Adipose tissue (tissue), 3 donors: ENCODE data around the gene GRAMD1C. TPM values are rescaled to one million over a fixed set of nuclear protein-coding genes. Genes with fewer than 3 reads are reported as not detected.

Experiments used
- H3K27ac ChIP-seq: one replicate; pipeline ENCODE4 v1.5.1; 2013; ENCODE audit warnings: low read depth, low read length
- WGBS, 3 donors: extraction: QIAGEN DNeasy Blood & Tissue Kit; methylation state at CpG; one replicate each; pipeline ENCODE4 v1.1.7; 2013; 5-methylcytosine and 5-hydroxymethylcytosine counted together
- polyA plus RNA-seq, 3 donors: library from polyadenylated mRNA; stranded (reverse); fragments of 200-250 nt; gene quantifications; one replicate each; pipeline ENCODE4 v1.2.3, GENCODE V29; 2013
- donor health status: healthy with polysubstance abuse.
- donor health status: Bipolar disorder and iron deficiency.
- donor health status: healthy.

GRAMD1C gene
- polyA plus RNA-seq: 1 to 10 TPM; 1.1 to 8.7 (median 2.8) TPM

DNA sequence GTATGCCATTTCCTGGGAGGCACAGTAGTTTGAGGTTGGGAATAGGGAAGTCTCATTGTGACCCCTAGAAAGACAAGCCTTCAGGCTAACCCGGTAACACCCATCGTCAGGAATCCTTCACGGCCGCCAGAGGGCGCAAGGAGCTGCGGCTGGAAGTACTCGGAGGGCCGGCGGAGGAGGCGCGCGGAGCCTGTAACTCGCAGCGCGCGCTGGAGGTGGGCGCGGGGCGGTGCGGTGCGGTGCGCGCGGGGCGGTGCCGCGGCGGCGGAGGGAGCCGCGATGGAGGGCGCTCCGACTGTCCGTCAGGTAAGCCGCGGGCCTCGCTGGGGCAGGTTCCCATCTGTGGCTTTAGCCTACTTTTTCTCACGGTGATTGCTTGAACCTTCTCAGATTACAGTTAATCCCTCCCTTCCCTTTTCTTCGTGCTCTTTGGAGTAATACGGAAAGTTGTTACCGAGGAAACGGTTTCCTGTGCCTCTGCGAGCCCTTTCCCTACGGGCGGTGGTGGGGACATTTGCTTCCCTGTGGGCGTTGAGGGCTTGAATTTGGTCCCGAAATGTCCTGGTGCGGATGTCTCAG, at the start of gene GRAMD1C:
Gene GRAMD1C (plus strand): TSS at position 158 of the 579 bp plus-strand sequence. CDS start 122 bp downstream, at position 280.
- 0 to 1% (median 1%) methylated on average over 37 to 48 of the region's 48 CpGs for WGBS, 3 donors
- no peak within 1 kb of the TSS for H3K27ac ChIP-seq

DNA sequence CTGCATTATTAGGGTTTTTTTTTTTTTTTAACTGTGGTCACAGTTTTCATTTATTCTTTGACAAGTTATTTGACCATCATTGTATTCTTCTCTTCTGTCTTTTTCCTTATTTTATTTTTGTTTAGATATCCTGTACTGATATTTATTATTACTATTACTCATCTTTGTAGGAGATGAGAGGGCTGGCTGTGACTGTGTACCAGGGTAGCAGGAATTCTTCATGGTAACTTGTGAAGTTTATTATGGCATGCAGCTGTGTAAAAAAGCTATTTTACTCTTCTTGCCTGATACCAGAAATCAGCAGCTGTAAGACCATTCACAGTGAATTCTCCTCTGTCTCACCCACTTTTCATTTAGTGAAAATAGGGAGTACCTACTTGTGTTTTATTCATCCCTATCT, 47.2 kb upstream of the GRAMD1C start:
- H3K27ac ChIP-seq: no peak overlapping the region

DNA sequence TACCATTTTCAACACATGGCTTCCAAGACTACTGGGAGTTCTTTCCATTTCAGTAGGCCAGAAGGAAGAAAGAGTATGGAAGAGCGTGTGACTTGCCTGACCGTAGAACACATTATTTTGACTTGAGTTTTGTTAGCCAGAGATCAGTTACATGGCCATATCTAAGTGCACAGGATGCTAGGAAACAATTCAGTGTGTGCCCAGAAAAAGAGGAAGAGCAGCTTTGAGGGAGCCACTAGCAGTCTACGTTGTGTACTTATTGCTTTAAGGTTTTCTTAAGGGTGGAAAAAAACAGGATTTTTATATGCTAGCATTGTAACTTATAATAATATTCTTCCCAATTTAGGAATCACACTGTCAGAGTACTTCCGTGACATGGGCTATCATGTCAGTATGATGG, 44.1 kb upstream of the GRAMD1C start:
- H3K27ac ChIP-seq: no peak overlapping the region
- 79 to 95% (median 86%) methylated on average over 4 of the region's 4 CpGs for WGBS, 3 donors

DNA sequence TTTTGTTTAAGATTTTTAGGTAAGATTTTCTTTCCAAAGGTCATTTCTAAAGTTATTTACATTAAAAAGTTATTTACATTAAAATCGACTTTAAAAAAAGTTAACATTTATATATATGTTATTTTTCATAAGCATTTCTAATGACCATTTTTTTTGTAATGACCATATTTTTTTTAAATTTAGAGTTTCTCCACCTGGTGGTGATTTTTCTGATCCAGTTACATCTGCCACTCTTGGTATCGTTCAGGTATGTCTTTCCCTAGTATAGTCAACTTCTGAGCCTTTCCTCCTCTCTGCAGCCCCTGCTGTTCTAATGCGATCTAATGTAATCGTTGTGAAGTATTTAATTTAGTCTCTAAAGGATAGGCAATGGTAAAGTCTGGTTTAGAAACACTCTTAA, 42.9 kb upstream of the GRAMD1C start:
- H3K27ac ChIP-seq: no peak overlapping the region
- 83 to 92% (median 87%) methylated on average over 4 of the region's 4 CpGs for WGBS, 3 donors

DNA sequence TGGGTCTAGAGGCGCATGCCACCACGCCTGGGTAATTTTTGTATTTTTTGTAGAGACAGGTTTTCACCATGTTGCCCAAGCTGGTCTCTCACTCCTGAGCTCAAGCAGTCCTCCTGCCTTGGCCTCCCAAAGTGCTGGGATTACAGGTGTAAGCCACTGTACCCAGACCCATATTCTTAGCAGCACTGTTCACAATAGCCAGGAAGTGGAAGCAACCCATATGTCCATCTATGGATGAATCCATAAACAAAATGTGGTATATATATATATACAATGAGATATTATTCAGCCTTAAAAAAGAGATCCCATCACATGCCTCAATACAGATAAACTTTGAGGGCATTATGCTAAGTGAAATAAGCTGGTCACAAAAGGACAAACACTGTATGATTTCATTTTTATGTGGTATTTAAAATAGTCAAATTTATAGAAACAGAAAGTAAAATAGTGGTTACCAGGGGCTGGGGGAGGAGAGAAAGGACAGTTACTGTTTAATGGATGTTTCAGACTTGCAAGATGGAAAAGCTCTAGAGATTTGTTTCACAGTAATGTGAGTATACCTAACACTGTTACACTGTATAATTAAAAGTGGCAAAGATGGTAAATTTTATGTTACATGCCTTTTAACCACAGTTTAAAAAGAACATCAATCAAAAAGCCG, 35.7 kb upstream of the GRAMD1C start:
- 95 to 98% (median 95%) methylated on average over 3 of the region's 3 CpGs for WGBS, 3 donors
- no peak overlapping the region for H3K27ac ChIP-seq

DNA sequence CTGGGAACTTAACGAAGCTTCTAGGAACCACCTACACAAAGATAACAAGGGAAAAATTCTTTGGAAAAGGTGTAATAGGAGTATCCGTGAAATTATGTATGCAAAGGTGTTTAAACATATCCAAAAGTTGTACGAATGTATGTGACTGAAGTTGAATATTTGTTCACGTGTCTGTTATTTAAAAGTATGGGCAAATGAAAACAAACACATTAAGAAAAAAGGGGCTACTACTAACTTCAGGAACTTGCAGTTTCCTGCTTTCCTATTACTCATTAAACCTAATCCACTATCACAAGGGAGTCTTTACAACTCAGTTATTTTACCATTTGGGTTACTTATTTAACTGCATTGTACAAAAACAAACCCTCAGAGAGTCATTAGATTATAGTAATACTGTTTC, 33.9 kb upstream of the GRAMD1C start:
- WGBS, 3 donors: 69 to 83% (median 80%) methylated on average over 4 of the region's 4 CpGs

DNA sequence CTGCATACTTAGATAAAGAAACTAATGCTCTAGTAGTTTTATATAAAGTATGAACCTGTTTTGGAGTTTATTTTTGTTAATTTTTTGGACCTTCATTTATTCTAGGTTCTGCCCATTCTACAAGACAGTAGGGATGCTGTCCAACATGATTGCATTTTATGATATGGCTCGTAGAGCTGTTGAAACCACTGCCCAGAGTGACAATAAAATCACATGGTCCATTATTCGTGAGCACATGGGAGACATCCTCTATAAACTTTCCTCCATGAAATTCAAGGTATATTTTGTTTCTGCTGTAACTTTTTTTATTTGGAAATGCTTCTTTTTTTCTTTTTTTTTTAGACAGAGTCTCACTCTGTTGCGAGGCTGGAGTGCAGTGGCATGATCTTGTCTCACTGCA, 33.3 kb upstream of the GRAMD1C start:
- H3K27ac ChIP-seq: no peak overlapping the region
- WGBS, 3 donors: 94 to 97% (median 95%) methylated on average over 3 of the region's 3 CpGs

More for the DNA sequence above, 33.9 kb upstream of the GRAMD1C start:
- H3K27ac ChIP-seq: no peak overlapping the region

DNA sequence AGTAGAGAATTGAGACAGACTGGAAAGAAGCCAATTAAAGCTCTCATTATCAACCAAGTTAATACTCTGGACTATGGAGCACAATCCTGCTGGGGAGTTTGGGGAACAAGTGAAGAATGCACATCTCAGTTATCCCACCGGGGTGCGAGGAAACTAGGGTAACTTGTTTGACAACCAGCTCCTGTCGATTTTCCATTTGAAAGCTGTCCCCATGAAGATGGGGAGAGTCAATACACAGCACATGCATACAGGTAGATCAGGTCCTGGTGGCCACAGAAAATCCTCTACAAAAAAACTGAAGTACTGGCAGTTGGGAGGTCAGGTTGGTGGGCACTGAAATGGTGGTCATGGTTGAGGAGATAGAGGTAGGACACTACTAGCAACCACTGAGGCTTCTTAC, 25.7 kb upstream of the GRAMD1C start:
- H3K27ac ChIP-seq: no peak overlapping the region
- 85 to 91% (median 88%) methylated on average over 3 of the region's 3 CpGs for WGBS, 3 donors

DNA sequence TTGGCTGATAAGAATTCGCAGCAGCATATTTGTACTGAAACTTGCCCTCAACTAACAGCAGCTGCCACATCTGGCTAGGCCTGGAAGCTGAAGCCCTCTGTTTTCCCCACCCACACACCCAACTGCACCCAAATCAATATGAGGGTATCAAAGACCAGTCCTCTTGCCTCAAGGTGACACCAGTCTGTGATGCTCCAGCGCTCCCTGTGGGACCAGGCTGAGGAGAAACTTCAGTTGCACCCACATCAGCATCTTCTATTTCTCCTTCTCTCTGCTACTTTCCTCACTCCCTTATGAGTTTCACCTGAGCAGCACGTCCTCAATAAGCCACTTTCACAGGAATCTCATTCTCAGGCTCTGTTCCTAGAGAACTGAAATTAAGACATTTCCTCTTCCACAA, 18.7 kb upstream of the GRAMD1C start:
- H3K27ac ChIP-seq: no peak overlapping the region
- 77 to 91% (median 77%) methylated on average over 3 of the region's 3 CpGs for WGBS, 3 donors

DNA sequence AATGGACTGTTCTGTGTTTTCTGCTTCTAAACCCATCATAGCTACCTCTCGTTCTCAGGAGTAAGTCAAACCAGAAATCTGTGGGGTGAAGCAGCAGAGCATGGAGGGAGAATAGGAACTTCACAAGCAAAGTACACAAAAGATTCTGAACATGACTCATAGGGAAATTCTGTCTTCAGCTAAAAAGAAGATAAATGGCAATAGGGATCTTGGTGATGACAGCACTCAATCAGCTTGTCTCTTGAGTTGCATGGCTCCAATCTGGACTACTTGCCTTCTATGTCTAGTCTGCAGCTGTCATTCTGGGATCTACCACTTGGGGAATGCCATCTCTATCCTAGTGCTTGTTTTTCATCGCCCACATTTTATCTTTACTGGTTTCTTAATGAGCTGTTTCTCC, 13.5 kb upstream of the GRAMD1C start:
- no peak overlapping the region for H3K27ac ChIP-seq
- 82 to 88% (median 82%) methylated on average over 2 of the region's 2 CpGs for WGBS, 3 donors

DNA sequence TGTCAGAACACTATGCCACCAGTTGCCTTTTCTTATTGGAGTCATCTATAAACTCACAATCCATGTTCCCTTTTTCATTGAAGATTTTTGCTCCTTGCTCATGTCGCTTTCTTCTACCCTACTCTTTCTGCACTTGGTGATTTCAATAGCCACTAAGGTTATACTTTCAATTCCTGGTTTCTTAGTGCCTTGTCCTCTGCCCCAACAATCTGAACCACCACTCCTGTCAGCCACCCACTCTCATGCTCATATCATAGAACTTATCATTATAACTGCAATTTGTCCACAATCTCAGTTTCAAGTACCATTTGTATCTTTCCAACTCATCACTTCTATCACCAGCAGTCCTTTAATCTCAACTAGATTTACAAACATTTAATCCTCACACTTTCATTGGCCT, 10.0 kb upstream of the GRAMD1C start:
- 87 to 97% (median 91%) methylated on average over 1 of the region's 1 CpG for WGBS, 3 donors

DNA sequence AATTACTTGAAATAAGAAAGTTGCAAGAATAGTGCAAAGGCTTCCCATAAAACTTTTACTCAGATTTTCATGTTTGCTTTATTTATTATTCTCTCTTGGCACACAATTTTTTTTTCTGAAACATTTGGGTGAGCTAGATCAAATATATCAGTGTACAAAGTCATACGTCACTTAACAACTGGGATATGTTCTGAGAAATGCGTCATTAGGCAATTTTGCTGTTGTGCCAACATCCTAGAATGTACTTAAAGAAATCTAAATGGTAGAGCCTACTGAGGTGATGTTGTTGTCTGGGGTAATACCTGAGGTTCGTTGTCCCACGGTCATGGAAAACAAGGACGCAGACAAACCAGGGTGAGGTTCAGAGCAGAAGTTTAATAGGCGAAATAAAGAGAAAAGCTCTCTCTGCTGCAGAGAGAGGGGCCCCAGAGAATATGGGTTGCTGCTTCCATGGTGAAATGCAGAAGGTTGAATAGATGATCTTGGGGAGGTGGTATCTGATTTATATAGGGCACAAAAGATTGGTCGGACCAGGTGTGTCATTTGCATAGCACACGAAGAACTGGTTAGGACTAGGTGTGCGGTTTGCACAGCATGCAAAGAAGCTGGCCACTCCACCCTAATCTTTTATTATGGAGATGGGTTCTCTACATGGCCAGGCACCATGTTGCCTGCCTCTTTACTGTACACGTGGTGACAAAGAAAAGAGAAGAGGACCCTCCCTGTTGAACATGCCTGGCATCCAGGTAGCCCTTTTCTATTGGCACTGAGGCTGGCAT, 8.8 kb upstream of the GRAMD1C start:
- no peak overlapping the region for H3K27ac ChIP-seq

More for the DNA sequence above, 10.0 kb upstream of the GRAMD1C start:
- H3K27ac ChIP-seq: no peak overlapping the region

DNA sequence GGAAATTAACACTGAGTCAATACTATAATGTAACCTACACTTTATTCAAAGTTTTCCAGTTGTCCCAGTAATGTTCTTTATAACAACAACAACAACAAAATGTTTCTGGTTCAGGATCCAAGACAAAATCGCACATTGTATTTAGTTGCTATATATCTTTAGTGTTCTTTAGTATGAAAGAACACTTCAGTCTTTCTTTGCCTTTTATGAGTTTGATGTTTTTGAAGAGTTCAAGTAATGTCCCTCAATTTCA, 7.6 kb upstream of the GRAMD1C start:
- no peak overlapping the region for H3K27ac ChIP-seq
- 0% methylated on average over 1 of the region's 1 CpG for WGBS, 3 donors

More for the DNA sequence above, 8.8 kb upstream of the GRAMD1C start:
- 75 to 82% (median 80%) methylated on average over 10 of the region's 10 CpGs for WGBS, 3 donors

DNA sequence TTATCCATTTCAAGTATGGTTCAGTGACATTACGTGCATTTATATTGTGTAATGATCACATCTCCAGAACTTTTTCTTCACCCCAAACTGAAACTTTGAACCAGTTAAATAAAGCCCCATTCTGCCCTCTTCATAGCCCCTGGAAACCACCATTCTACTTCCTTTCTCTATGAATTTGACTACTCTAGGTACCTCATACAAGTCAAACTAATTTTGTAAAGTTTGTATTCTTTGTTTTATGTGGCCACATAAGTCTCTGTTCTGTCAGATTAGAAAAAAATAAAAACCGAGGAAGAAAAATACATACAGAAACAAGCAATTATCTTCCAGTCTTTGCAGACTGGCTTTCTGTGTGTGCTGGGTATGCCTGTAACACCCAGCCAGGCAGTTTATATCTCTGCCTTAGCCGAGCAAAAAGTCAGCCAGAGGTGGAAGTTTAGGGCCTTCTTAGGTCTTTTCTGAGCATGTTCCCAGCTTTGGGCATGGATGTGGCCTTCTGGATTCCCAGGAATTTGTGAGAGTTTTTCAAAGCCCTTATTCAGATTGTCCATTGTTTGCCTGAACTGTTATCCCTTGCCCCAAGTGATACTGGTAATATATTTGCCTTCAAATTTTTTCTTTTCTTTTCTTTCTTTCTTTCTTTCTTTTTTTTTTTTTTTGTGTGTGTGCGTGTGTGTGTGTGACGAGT, 6.0 kb upstream of the GRAMD1C start:
- H3K27ac ChIP-seq: no peak overlapping the region
- 84 to 90% (median 86%) methylated on average over 5 of the region's 5 CpGs for WGBS, 3 donors

DNA sequence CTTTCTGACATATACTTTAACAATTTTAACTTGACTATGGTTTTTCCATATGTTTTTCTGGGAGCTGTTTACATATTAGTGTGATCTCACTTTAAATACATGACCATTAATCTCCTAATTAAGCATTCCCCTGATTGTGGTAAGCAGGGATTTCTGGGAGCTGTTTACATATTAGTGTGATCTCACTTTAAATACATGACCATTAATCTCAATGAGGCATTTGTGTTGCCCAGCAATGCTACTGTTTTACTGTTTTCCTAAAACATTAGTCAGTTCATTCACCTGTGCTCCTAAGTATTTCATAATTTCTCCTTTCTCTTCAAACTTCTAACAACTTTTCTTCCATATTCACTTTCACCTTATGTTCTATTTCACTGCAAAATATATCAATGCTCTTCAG, 3.6 kb upstream of the GRAMD1C start:
- H3K27ac ChIP-seq: no peak overlapping the region

DNA sequence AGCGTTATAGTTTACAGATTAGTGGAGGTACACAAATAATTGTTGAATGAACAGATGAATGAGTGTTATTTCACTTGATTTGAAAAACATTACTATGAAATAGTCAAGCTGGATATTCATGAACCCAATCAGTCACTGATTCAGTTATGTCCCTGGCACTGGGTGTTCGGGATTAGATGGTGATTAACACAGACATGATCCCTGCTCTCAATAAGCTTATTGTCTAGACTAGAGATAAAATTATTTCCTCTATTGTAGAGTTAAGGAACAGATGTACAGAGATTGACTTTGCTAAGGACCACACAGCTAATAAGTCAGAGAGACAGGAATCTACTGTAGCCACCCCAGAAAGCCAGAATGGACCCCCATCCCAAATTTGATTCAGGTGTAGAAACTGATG, 963 bp downstream of the GRAMD1C start:
- WGBS, 3 donors: 24 to 78% (median 62%) methylated on average over 2 of the region's 2 CpGs

DNA sequence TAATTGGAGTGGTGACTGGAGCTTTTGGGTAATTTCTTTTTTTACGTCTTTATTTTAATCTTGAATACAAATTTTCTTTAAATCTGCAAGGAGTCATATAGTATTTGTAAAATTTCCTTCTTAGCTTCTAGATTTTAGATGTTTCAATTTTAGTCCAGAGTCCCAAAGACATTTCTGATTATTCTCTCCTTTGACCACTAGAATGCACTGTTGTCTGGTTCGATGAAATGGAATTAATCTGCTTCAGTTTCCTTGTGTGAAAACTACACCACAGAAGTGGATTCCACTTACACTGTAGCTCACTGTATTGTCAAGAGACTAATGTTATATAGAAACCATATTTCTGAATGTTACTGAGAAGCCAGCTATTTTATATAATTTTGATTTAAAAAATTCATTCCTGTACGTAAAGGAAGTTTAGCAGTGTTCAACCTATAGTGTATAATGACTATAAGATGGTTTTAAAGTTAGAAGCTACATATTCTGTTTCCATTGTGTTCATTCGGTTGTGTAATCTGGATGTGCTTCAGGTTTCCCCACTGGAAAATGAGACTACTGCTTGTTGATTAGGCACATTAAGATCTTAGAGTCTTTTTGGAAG, 6.1 kb downstream of the GRAMD1C start:
- H3K27ac ChIP-seq: no peak overlapping the region
- WGBS, 3 donors: 43 to 56% (median 55%) methylated on average over 4 of the region's 4 CpGs

More for the DNA sequence above, 963 bp downstream of the GRAMD1C start:
- H3K27ac ChIP-seq: no peak overlapping the region

DNA sequence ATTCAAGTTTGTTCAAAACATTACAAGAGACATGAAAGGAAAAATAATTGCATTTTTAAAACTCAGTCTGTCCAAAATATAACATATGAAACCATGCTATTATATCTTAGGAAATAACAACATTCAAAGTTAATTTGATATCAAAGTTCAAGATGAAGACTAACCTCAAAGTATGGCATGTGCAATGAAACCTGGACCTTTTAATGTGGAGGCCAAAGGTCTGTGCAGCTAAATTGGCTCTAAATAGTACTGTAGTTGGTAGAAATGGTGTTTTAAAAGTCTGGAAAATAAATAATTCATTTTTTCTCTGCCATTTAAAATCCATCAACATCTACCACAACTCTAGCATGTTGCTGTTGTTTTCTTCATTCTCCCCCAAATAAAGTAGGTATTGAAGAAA, 8.7 kb downstream of the GRAMD1C start:
- no peak overlapping the region for H3K27ac ChIP-seq
